Measurements from ENCODE around the gene CNOT2.

Gene CNOT2

GRCh38 chr12:70251661-70252060 is 8.4 kb downstream of the CNOT2 start:
- DNase-seq (ENCODE audit: low read depth in 2 of 2): no peak

GRCh38 chr12:70252832-70253231 is 9.6 kb downstream of the CNOT2 start:
- no peak for DNase-seq (ENCODE audit: low read depth in 2 of 2)

GRCh38 chr12:70254225-70254624 is 11.0 kb downstream of the CNOT2 start:
- no peak for DNase-seq (ENCODE audit: low read depth in 2 of 2)

- no peak for DNase-seq (ENCODE audit: low read depth in 2 of 2)
Measured at GRCh38 chr12:70254846-70255245, 11.6 kb downstream of the CNOT2 start.

- DNase-seq (ENCODE audit: low read depth in 2 of 2): no peak
Measured at GRCh38 chr12:70255311-70255710, 12.1 kb downstream of the CNOT2 start.

- no peak for DNase-seq (ENCODE audit: low read depth in 2 of 2)
Measured at GRCh38 chr12:70258605-70259403, 15.6 kb downstream of the CNOT2 start.

GRCh38 chr12:70260646-70261045 is 17.4 kb downstream of the CNOT2 start:
- DNase-seq (ENCODE audit: low read depth in 2 of 2): no peak

GRCh38 chr12:70264067-70264867 is 21.0 kb downstream of the CNOT2 start:
- no peak for DNase-seq (ENCODE audit: low read depth in 2 of 2)

GRCh38 chr12:70265132-70265531 is 21.9 kb downstream of the CNOT2 start:
- DNase-seq (ENCODE audit: low read depth in 2 of 2): no peak

GRCh38 chr12:70267550-70267949 is 24.3 kb downstream of the CNOT2 start:
- no peak for DNase-seq (ENCODE audit: low read depth in 2 of 2)

GRCh38 chr12:70268972-70269371 is 25.7 kb downstream of the CNOT2 start:
- DNase-seq (ENCODE audit: low read depth in 2 of 2): no peak

GRCh38 chr12:70270108-70270507 is 26.9 kb downstream of the CNOT2 start:
- DNase-seq (ENCODE audit: low read depth in 2 of 2): no peak

- no peak for DNase-seq (ENCODE audit: low read depth in 2 of 2)
Measured at GRCh38 chr12:70271025-70271424, 27.8 kb downstream of the CNOT2 start.

GRCh38 chr12:70272510-70272909 is 29.3 kb downstream of the CNOT2 start:
- no peak for DNase-seq (ENCODE audit: low read depth in 2 of 2)

GRCh38 chr12:70275045-70275444 is 31.8 kb downstream of the CNOT2 start:
- DNase-seq (ENCODE audit: low read depth in 2 of 2): no peak

GRCh38 chr12:70277973-70278372 is 34.7 kb downstream of the CNOT2 start:
- no peak for DNase-seq (ENCODE audit: low read depth in 2 of 2)

GRCh38 chr12:70278945-70279344 is 35.7 kb downstream of the CNOT2 start:
- DNase-seq (ENCODE audit: low read depth in 2 of 2): no peak

GRCh38 chr12:70283232-70283631 is 40.0 kb downstream of the CNOT2 start:
- no peak for DNase-seq (ENCODE audit: low read depth in 2 of 2)

GRCh38 chr12:70288817-70289216 is 45.6 kb downstream of the CNOT2 start:
- no peak for DNase-seq (ENCODE audit: low read depth in 2 of 2)

GRCh38 chr12:70290116-70290515 is 46.9 kb downstream of the CNOT2 start:
- no peak for DNase-seq (ENCODE audit: low read depth in 2 of 2)

GRCh38 chr12:70292017-70292776 is 49.0 kb downstream of the CNOT2 start:
- DNase-seq (ENCODE audit: low read depth in 2 of 2): no peak

All from stimulated activated CD8-positive, alpha-beta memory T cell treated with anti-CD3 and anti-CD28 coated beads, Interleukin-7, amount 100 ng/mL, for 1 hour (primary cell).